KOPT-K1 (cell line): ENCODE results near the gene ACACA.

Source experiments
- H3K27ac ChIP-seq: fragments of 200-600 bp; sonication (generic); 2 replicates; pipeline ENCODE4 v1.5.1; 2016; ENCODE audit warnings: antibody characterized with exemption, mild to moderate bottlenecking, low read depth, low read length; ENCODE audit not compliant: poor library complexity, severe bottlenecking
- H3K36me3 ChIP-seq: fragments of 200-600 bp; sonication (generic); 2 replicates; pipeline ENCODE4 v1.5.1; 2017; ENCODE audit warnings: antibody characterized with exemption, mild to moderate bottlenecking, low read length, moderate library complexity; ENCODE audit not compliant: insufficient read depth
- H3K9me3 ChIP-seq: fragments of 200-600 bp; sonication (generic); 2 replicates; pipeline ENCODE4 v1.5.1; 2017; ENCODE audit warnings: antibody characterized with exemption, low read length, mild to moderate bottlenecking; ENCODE audit not compliant: insufficient read depth, poor library complexity, severe bottlenecking

Gene ACACA

GRCh38 chr17:37299257-37299980, 107.2 kb downstream of the ACACA start:
- H3K36me3 ChIP-seq, result peaks cover 44% of the 10 kb centered on the region
- H3K9me3 ChIP-seq, result no peaks in the 10 kb centered on the region
- no peak overlapping the region for H3K27ac ChIP-seq

DNA sequence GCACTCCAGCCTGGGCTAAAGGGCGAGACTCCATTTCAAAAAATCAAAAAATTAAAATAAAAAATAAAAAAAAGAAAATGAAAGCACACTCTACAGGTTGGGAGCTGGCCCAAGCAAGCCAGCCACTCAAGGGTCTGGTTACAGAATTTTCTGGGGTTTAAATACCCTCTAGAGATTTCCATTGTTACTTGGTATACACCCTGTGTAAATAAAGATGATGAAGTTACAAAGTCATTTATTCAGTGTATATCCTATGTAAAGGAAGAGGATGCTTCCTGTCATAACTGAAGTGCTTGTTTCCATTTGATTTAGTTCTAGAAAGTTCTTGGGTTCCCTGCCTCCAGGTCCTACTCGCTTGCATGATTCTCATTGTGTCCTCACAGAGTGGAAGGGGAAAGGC, 110.7 kb downstream of the ACACA start:
- H3K27ac ChIP-seq, result no peak overlapping the region
- H3K36me3 ChIP-seq, result peaks cover 21% of the 10 kb centered on the region
- H3K9me3 ChIP-seq, result no peaks in the 10 kb centered on the region

DNA sequence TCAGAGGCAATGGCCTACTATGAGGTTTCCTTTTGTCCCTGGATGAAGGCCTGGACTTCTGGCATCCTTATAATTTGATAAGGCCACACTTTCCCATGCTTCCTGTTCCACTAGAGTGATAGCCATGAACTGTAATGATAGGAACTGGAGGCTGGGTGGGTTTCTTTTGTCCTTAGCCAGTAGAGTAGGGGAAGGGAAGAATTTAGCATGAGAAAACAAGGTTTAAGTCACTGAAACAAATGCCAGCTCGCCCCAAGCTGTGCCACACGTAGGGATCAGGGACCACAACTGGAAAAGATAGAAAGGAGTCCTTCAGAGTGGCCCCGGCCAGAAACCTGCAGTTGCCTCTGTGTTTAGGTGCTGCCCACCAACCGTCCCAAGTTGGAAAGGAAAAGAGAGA, 111.7 kb downstream of the ACACA start:
- peaks cover 23% of the 10 kb centered on the region for H3K36me3 ChIP-seq
- no peak overlapping the region for H3K27ac ChIP-seq
- no peaks in the 10 kb centered on the region for H3K9me3 ChIP-seq

DNA sequence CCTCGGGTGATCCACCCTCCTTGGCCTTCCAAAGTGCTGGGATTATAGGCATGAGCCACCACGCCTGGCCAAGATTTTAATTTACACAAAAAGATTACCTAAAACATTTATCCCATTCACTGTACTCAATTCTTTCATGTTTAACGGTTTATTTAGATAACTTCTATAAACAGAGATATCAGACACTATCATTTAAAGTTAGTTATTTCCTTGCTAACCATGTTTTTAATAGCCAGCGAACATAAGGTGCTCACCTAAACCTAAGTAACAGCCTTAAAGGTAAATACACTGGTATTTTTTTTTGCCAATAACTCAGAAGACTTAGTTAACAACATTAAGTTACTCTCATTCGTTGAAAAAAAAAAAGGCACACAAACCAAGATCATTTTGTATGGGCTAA, 112.9 kb downstream of the ACACA start:
- Histone ChIP-seq H3K9me3 (no peaks in the 10 kb centered on the region), H3K36me3 (peaks cover 24% of the 10 kb centered on the region), H3K27ac (no peak overlapping the region)

GRCh38 chr17:37292429-37293139, 114.1 kb downstream of the ACACA start:
- no peaks in the 10 kb centered on the region for H3K9me3 ChIP-seq
- no peak overlapping the region for H3K27ac ChIP-seq

GRCh38 chr17:37291351-37291750, 115.3 kb downstream of the ACACA start:
- H3K27ac ChIP-seq, result no peak overlapping the region
- no peaks in the 10 kb centered on the region for H3K9me3 ChIP-seq
- peaks cover 27% of the 10 kb centered on the region; the same call in 1 of the 2 replicates for H3K36me3 ChIP-seq

More at GRCh38 chr17:37292429-37293139, 114.1 kb downstream of the ACACA start:
- H3K36me3 ChIP-seq, result peaks cover 20% of the 10 kb centered on the region; the same call in 1 of the 2 replicates

DNA sequence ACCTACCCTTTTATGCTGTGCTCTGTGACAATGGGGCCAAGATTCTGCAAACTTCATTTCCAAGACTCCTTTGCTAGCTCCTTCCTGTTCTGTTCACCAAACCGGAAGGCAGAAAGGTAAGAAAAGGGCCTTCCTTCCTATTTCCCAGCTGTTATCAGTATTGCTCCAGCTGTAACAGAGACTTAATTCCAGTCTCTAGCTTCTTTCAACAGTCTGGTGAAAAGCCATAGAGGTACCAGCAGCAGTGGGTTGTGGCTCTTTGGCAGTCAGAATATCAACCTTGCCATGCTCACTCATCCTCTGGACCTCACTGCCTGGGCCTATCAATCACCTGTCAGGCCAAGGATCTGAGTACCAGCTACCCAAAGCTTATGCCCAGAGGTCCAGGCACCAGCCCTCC, 120.2 kb downstream of the ACACA start:
- Histone ChIP-seq H3K36me3 (peaks cover 75% of the 10 kb centered on the region), H3K9me3 (no peaks in the 10 kb centered on the region), H3K27ac (no peak overlapping the region)

GRCh38 chr17:37284191-37284590, 122.4 kb downstream of the ACACA start:
- H3K36me3 ChIP-seq, result peaks cover 80% of the 10 kb centered on the region
- H3K27ac ChIP-seq, result no peak overlapping the region

GRCh38 chr17:37283414-37283961, 123.1 kb downstream of the ACACA start:
- Histone ChIP-seq H3K36me3 (peaks cover 74% of the 10 kb centered on the region), H3K27ac (no peak overlapping the region), H3K9me3 (no peaks in the 10 kb centered on the region)

More at GRCh38 chr17:37284191-37284590, 122.4 kb downstream of the ACACA start:
- H3K9me3 ChIP-seq, result no peaks in the 10 kb centered on the region

- peaks cover 86% of the 10 kb centered on the region for H3K36me3 ChIP-seq
- H3K9me3 ChIP-seq, result no peaks in the 10 kb centered on the region
- no peak overlapping the region for H3K27ac ChIP-seq
These were observed 125.8 kb downstream of the ACACA start for GRCh38 chr17:37280841-37281240.

GRCh38 chr17:37278247-37278894, 128.3 kb downstream of the ACACA start:
- H3K27ac ChIP-seq, result no peak overlapping the region
- peaks cover 87% of the 10 kb centered on the region for H3K36me3 ChIP-seq
- no peaks in the 10 kb centered on the region for H3K9me3 ChIP-seq

GRCh38 chr17:37276475-37276874, 130.2 kb downstream of the ACACA start:
- Histone ChIP-seq H3K36me3 (peaks cover 82% of the 10 kb centered on the region), H3K27ac (no peak overlapping the region), H3K9me3 (no peaks in the 10 kb centered on the region)

DNA sequence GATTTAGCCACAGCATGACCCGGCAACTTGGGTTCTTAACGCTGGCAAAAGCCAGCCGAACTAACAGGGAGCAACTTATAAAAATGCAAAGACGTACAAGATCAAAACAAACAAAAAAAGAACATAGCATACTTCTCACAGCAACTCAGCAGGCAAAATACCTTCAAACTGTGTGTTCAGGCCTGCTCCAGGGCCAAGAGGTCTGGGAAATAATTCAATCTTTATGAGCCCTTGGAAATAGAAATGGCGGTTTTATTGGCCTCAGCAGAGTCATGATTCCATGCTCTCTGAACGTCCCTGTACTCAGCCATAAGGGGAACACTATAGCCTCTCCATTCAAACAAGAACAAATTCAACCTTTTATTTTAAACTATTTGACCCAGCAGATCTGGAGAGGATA, 132.2 kb downstream of the ACACA start:
- no peak overlapping the region for H3K27ac ChIP-seq
- peaks cover 86% of the 10 kb centered on the region for H3K36me3 ChIP-seq
- H3K9me3 ChIP-seq, result no peaks in the 10 kb centered on the region

- Histone ChIP-seq H3K36me3 (peaks cover 94% of the 10 kb centered on the region), H3K9me3 (no peaks in the 10 kb centered on the region), H3K27ac (no peak overlapping the region)
These were observed 133.1 kb downstream of the ACACA start for GRCh38 chr17:37273409-37274051.
